HepG2 (cell line): ENCODE data around the gene USP5. TPM values are rescaled to one million over a fixed set of nuclear protein-coding genes. Genes with fewer than 3 reads are reported as not detected.

Experiments
- ATAC-seq: fragments of 200-7000 bp; cut with Tn5 transposase; 3 replicates; pipeline ENCODE4 v1.9.1; 2020; ENCODE audit warnings: mild to moderate bottlenecking, moderate library complexity
- BruUV-seq: library from RNA; stranded (reverse); fragments of 400-500 nt; replicated peaks from 2 replicates; lab custom pipeline; 2021; lab: Mats Ljungman, UMichigan
- CTCF ChIA-PET: fragments of 300-600 bp; formaldehyde crosslinking; extraction: SDS; loops from one replicate; lab custom pipeline; 2021; ENCODE audit warnings: low total read pairs, inconsistent platforms, low intra/inter-chr PET ratio; lab: Yijun Ruan, JAX
- POLR2A ChIA-PET: fragments of 350-600 bp; sonication (Branson Sonifier 250); formaldehyde crosslinking; loops from one replicate; lab custom pipeline; 2020; ENCODE audit warnings: antibody characterized with exemption, inconsistent platforms; lab: Yijun Ruan, JAX
- DNase-seq: peaks from one replicate; pipeline ENCODE4 v3.0.0-alpha.2; 2015; ENCODE audit warnings: low spot score
- FAIRE-seq: peaks from 3 replicates; lab custom pipeline; 2011; peaks lifted over from hg19 to GRCh38; lab: Jason Lieb, UNC
- H2AFZ ChIP-seq: one replicate; pipeline ENCODE4 v1.6.1; 2011; ENCODE audit warnings: low read length, inconsistent platforms
- H3K27ac ChIP-seq: fragments of 300-600 bp; 3 replicates; pipeline ENCODE4 v1.8.0; 2011; ENCODE audit warnings: mixed run types, mild to moderate bottlenecking, mixed read lengths, low read length, inconsistent platforms; ENCODE audit not compliant: insufficient read depth; ENCODE audit errors: extremely low read length
- H3K27me3 ChIP-seq, 2 experiments: fragments of 200-600 bp in 1 of 2; 2 replicates in 1 of 2; 3 replicates in 1 of 2; pipeline versions ENCODE4 v1.6.0 to v1.8.0; 2011; ENCODE audit warnings: low read length in 2 of 2, mild to moderate bottlenecking in 2 of 2, moderate library complexity in 2 of 2, inconsistent platforms in 1 of 2; ENCODE audit not compliant: insufficient read depth in 2 of 2, control insufficient read depth in 1 of 2
- H3K36me3 ChIP-seq, 2 experiments: fragments of 200-600 bp in 1 of 2; replicated peaks in 1 of 2; 2 replicates in 1 of 2; 3 replicates in 1 of 2; pipeline versions ENCODE4 v1.5.1 to v1.8.0; 2011; ENCODE audit warnings: low read length in 2 of 2, inconsistent platforms in 1 of 2; ENCODE audit not compliant: insufficient read depth in 2 of 2, control insufficient read depth in 1 of 2
- H3K4me1 ChIP-seq: 2 replicates; pipeline ENCODE4 v1.5.1; 2012; ENCODE audit warnings: low read length, inconsistent platforms; ENCODE audit not compliant: insufficient read depth
- H3K4me2 ChIP-seq: 2 replicates; pipeline ENCODE4 v1.6.0; 2011; ENCODE audit warnings: low read depth, low read length, inconsistent platforms
- H3K4me3 ChIP-seq, 3 experiments: fragments of 200-600 bp in 1 of 3; sonication (generic), shearing (Covaris generic) in 1 of 3; replicated peaks in 1 of 3; 2 replicates each; pipeline ENCODE4 v1.5.1; 2011 to 2016; ENCODE audit warnings: low read length in 3 of 3, inconsistent platforms in 2 of 3, low read depth in 2 of 3, mild to moderate bottlenecking in 2 of 3, control low read depth in 1 of 3, mixed read lengths in 1 of 3; ENCODE audit not compliant: insufficient read depth in 1 of 3
- H3K79me2 ChIP-seq: one replicate; pipeline ENCODE4 v1.6.1; 2011; ENCODE audit warnings: low read length, inconsistent platforms; ENCODE audit not compliant: insufficient read depth
- H3K9ac ChIP-seq: 2 replicates; pipeline ENCODE4 v1.6.0; 2011; ENCODE audit warnings: mild to moderate bottlenecking, low read depth, low read length, inconsistent platforms; ENCODE audit not compliant: insufficient read depth
- H3K9me3 ChIP-seq: 2 replicates; pipeline ENCODE4 v1.5.1; 2012; ENCODE audit warnings: mild to moderate bottlenecking, low read length
- H4K20me1 ChIP-seq: 2 replicates; pipeline ENCODE4 v1.6.0; 2011; ENCODE audit warnings: inconsistent platforms, mild to moderate bottlenecking, low read length, moderate library complexity; ENCODE audit not compliant: insufficient read depth
- E2F5 ChIP-seq: sonication (generic); formaldehyde crosslinking; conservative IDR thresholded peaks from 2 replicates; pipeline ENCODE4 v1.4.0; 2020; ENCODE audit warnings: missing genetic modification reagents
- ETV6 ChIP-seq: sonication (generic); formaldehyde crosslinking; conservative IDR thresholded peaks from 2 replicates; pipeline ENCODE4 v1.4.0; 2020; ENCODE audit warnings: missing genetic modification reagents
- GZF1 ChIP-seq: sonication (generic); formaldehyde crosslinking; IDR thresholded peaks from 2 replicates; pipeline ENCODE4 v1.5.1; 2020; ENCODE audit warnings: mild to moderate bottlenecking, missing genetic modification reagents
- ISL2 ChIP-seq: sonication (generic); formaldehyde crosslinking; IDR thresholded peaks from 2 replicates; pipeline ENCODE4 v1.5.0; 2020; ENCODE audit warnings: missing genetic modification reagents
- POLR2AphosphoS2 ChIP-seq: IDR thresholded peaks from 2 replicates; pipeline ENCODE4 v1.6.1; 2011; ENCODE audit warnings: low read depth, low read length, improper control_type of control experiment
- PRMT3 ChIP-seq: sonication (generic); formaldehyde crosslinking; IDR thresholded peaks from 2 replicates; pipeline ENCODE4 v1.8.1; 2022; ENCODE audit warnings: low read depth, mild to moderate bottlenecking, moderate library complexity, missing genetic modification reagents, borderline replicate concordance
- TBP ChIP-seq: sonication (generic); formaldehyde crosslinking; IDR thresholded peaks from 2 replicates; pipeline ENCODE4 v1.5.0; 2020; ENCODE audit warnings: missing genetic modification reagents
- WGBS: methylation state at CpG from one replicate; pipeline ENCODE4 v1.1.6; 2017; ENCODE audit warnings: low lambda C conversion rate; 5-methylcytosine and 5-hydroxymethylcytosine counted together
- in situ Hi-C: cut with HindIII; loops from 2 replicates; pipeline ENCODE4 v1.10.0; 2017; ENCODE audit warnings: low pct_unique_long_range_greater_than_20kb; ENCODE audit not compliant: extremely low pct_ligation_motif_present
- intact Hi-C: fragments of 100-400 bp; cut with micrococcal nuclease; formaldehyde crosslinking; loops from one replicate; pipeline ENCODE4 v1.10.0; 2022; ENCODE audit not compliant: unreplicated experiment
- polyA plus RNA-seq, 8 experiments: library from polyadenylated mRNA; depleted of rRNA in 3 of 8; stranded (reverse) in 7 of 8; unstranded in 1 of 8; fragments of >200 nt; fragmentation: Illumina TruSeq in 4 of 8; extraction: Trizol in 4 of 8; gene quantifications; 2 replicates each; pipeline versions ENCODE4 v1.2.1 to v1.2.3, GENCODE V29; 2011 to 2016; ENCODE audit warnings: low read depth in 4 of 8, missing spikeins in 1 of 8, mixed read lengths in 1 of 8; ENCODE audit not compliant: insufficient read depth in 1 of 8
- total RNA-seq, 5 experiments: library from RNA; depleted of rRNA; stranded (reverse); fragments of >200 nt; fragmentation: Illumina TruSeq; extraction: Trizol; gene quantifications; 2 replicates each; pipeline ENCODE4 v1.2.3, GENCODE V29; 2016; ENCODE audit warnings: low read depth in 1 of 5

The USP5 gene
- total and polyA plus RNA-seq, 2 of the 13 experiments (the other 11 are each of a cell fraction or from before 2014, with no cell fraction given) = 39.6 to 56.0 TPM

DNA sequence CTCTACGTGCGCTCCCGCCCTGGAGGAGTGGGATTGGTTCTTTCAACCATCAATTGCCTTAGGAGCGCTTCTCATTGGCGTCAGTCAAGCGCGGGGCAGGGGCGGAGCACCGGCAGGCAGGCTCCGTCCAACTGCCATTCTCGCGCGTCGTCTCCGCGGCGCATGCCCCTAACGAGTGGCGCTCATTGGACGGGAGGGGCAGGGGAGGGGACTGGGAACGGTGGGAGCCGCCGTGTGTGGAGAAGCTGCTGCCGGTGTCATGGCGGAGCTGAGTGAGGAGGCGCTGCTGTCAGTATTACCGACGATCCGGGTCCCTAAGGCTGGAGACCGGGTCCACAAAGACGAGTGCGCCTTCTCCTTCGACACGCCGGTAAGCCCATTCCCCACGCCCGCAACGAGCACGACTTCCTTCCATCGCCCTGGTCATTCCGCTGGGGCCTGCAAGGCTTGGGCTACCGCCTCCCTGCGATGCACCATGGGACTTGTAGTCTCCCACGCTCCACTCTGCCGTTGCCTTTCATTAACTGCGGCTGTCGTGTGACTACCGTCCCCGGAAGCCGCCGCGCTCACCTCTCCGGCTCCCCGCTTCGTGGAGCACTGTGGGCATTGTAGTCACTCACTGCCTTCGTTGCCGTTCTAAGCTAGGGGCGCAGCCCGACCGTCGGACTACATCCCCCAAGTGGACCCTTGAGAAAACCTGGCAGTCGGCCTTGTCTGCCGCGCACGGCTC lies at the start of gene USP5 (continued):
- TF ChIP-seq GZF1 (CRISPR knock-in tag) (no peak; the same call in 1 of the 2 replicates), E2F5 (peak; percentile 9; the same call in 1 of the 2 replicates), POLR2AphosphoS2 (no peak), TBP (peak; percentile 99)
- TF ChIP-seq, all 625 proteins: peak for 219

DNA sequence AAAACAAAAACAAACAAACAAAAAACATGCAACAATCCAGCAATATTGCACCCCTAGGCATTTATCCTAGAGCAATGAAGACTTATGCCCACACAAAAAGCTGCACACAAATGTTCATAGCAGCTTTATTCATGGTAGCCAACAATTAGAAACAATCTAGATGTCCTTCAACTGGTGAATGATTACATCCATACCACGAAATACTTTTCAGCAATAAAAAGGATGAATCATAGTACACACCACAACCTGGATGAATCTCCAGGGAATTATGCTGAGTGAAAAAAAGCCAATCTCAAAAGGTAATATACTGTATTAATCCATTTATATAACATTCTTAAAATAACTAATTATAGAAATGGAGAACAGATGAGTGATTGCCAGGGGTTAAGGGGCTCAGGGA lies 44.8 kb upstream of the USP5 start:
- 22% methylated on average over 1 of the region's 1 CpG for WGBS
- H2AFZ ChIP-seq = no peak overlapping the region
- H3K9ac ChIP-seq = no peak overlapping the region
- no peak overlapping the region for H3K4me2 ChIP-seq
- no peak overlapping the region for H3K27ac ChIP-seq
- DNase-seq = no peak
- ATAC-seq = no peak
- no peak for FAIRE-seq
- H3K27me3 ChIP-seq = peaks cover 0 to 4% of the 10 kb centered on the region in 2 experiments; a peak in 1 of 5 replicates
- H3K36me3 ChIP-seq = no peaks in the 10 kb centered on the region
- no peaks in the 10 kb centered on the region for H3K9me3 ChIP-seq
- CTCF ChIA-PET = no interaction called here
- H3K79me2 ChIP-seq = no peaks in the 10 kb centered on the region
- no peak for TF ChIP-seq ISL2
- intact Hi-C loops (no loop called here), in situ Hi-C loops (no loop called here)
- no TSS peak for BruUV-seq
- H3K4me1 ChIP-seq = peaks cover 8% of the 10 kb centered on the region; the same call in 1 of the 2 replicates
- H4K20me1 ChIP-seq = no peaks in the 10 kb centered on the region
- H3K4me3 ChIP-seq = no peak overlapping the region
- POLR2A ChIA-PET = no interaction called here

GRCh38 chr12:6809056-6809455 lies 42.9 kb upstream of the USP5 start:
- H3K4me1 ChIP-seq = peaks cover 8% of the 10 kb centered on the region; the same call in 1 of the 2 replicates
- H3K4me2 ChIP-seq = no peak overlapping the region
- no peak for TF ChIP-seq ETV6 (CRISPR knock-in tag)
- no peak for TF ChIP-seq PRMT3
- TF ChIP-seq, all 625 proteins: peak for 0
- no peaks in the 10 kb centered on the region for H3K9me3 ChIP-seq
- CTCF ChIA-PET = no interaction called here
- intact Hi-C loops = no loop called here
- 0 out of 5 replicates have a peak, but pooled peaks cover 0 to 4% of the 10 kb centered on the region in 2 experiments for H3K27me3 ChIP-seq
- H3K9ac ChIP-seq = no peak overlapping the region
- 67% methylated on average over 10 of the region's 10 CpGs for WGBS
- H3K79me2 ChIP-seq = no peaks in the 10 kb centered on the region
- H3K4me3 ChIP-seq = no peak overlapping the region
- no peak for FAIRE-seq
- in situ Hi-C loops = no loop called here
- POLR2A ChIA-PET = no interaction called here
- ATAC-seq = no peak
- H4K20me1 ChIP-seq = no peaks in the 10 kb centered on the region
- H2AFZ ChIP-seq = no peak overlapping the region
- H3K27ac ChIP-seq = no peak overlapping the region
- no peaks in the 10 kb centered on the region for H3K36me3 ChIP-seq
- no peak for DNase-seq
- BruUV-seq = no TSS peak
